NCI-H2171 (cell line): Measurements from ENCODE around the gene ARFGAP1.
A peak's percentile ranks its signal among the peaks of the same experiment; 100 is the strongest.

Experiments used
- DNase-seq: peaks from one replicate; lab custom pipeline; 2025; lab: John Stamatoyannopoulos, UW

Gene ARFGAP1

DNA sequence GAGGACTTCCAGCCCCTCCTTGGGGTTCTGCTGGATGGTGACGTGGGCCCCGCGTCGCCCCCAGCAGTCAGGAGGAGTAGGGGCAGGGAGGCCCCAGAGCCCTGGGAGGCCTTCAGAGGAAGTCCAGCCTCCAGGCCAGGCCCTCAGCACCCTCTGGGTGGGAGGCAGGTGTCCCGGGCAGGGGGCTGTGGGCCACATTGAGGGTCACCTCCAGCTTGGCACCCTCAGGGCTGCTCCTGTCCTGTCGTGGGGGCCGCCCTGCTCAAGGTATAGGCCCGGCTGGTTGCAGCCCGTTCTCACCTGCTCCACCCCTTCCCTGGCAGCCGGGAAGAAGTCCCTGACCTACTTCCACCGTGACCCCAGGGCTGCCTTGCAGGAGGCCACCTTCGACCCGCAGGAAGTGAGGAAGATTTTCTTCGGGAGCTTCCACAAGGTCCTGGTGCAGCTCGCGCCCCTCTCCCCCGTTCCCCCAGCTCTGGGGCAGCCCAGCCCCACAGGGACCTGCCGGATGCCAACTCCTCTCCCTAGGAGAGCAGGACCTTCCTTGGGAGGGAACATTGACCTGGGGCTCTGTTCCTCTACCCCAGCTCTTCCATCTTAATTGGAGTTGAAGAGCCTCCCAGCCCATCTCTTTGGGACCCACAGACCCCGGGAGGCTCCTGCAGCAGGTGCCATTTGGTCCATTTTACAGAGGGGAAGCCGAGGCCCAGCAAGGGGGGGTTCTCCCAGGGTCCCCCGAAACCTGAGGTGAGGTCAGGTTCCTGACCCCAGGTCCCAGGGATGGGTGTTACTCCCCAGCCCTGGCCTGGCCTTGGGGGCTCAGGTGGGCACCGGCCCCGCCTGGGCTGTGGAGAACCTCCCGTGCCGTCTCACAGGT lies 46.8 kb downstream of the ARFGAP1 start:
- DNase-seq = no peak

DNA sequence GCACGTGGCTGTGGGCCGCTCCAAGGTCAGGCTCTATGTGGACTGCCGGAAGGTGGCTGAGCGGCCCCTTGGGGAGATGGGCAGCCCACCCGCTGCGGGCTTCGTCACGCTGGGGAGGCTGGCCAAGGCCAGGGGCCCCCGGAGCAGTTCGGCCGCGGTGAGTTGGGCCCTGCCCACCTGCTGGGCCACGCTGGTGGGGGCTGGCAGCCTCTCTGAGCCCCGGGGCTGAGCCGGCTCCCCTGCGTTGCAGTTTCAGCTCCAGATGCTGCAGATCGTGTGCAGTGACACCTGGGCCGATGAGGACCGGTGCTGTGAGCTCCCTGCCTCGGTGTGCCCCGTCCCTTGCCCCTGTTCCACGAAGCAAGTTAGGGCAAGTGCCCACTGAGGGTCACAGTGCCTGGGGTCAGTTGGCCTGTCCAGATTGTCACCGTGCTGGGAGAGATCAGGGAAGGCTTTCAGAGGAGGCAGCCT lies 47.5 kb downstream of the ARFGAP1 start:
- DNase-seq = no peak

DNA sequence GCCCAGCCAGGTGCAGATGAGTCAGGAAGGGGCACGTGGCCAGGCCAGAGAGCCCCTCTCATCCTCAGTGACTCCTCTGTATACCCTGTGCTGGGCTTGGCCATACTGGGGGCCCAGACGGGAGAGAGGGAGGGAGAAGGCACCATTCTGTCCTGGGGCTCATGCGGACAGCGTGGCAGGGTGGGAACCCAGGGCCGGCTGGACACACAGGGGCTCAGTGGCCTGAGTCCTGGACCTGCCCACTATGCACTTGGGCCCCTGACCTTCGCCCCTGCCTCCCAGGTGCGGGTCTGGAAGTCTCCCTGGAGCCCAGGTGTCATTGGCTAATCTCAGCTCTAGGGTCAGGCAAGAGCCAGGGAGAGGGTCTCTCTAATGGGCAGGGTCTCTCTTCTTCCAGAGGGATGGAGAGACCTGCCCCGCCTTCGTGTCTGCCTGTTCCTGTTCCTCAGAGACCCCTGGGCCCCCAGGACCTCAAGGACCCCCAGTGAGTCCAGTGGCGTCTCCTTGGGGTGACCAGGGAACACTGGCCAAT lies 48.1 kb downstream of the ARFGAP1 start:
- DNase-seq = no peak

DNA sequence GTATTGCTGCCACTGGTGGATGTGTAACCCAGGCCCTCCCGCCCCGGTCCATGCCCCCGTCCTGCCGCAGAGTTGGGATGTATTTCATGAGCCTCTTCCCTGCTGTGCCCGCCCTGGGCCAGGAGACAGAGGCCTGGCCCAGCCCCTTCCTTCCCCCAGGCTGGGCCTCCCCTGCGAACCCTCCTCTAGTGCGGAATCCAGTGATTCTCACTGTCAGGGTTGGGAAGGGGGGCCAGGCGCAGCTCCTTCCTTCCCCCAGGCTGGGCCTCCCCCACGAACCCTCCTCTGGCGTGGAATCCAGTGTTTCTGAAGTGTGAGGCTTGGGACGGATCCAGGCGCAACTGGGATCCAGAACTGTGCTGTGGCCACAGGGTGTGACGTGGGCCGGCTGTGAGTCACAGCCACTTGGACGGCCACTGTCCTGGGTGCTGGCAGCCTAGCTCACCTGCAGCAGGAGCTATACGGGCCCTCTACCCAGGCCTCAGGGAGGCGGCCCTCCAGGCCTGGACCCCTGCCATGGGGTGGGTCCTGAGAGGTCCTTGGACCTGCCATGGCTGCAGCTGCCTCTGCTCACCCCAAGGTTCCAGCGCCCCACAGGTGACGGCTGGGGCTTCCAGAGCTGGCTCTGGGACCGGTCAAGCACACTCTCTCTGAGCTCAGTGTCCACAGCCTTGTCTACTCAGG lies 48.7 kb downstream of the ARFGAP1 start:
- no peak for DNase-seq

DNA sequence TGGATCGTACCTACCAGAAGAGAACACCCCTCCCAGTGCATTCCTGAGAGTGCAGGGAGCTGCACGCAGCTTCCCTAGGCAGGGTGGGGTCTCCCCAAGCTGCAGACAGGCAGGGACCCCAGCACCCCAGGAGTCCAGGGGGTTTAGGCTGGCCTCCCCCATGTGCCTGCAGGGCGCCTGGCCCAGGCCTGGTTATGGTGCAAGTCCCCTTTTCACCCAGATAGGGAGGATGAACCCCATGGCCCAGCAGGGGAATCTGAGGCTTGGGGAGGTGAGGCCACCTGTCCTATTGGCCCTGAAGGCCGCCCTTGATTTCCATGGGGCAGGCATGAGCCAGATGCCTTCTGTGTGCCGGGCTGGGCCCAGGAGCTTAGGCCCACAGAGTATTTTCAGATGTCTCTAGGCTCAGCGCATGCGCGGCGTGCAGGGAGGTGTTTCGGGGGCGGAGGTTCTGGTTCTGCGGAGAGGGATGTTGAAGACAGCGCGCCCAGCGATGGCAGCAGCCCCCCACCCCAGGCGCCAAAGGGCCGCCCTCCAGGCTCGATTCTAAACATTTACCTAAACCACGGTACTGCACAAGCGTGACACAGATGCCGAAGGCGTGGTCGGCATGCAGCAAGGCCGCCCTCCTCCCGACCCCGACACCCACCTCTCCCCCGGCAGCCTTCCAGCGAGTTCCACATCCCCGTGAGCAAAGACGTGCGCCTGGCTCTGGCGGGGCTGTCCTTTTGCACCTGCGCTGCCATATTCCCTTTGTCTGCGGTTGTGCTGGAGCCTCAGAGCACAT lies 49.7 kb downstream of the ARFGAP1 start:
- no peak for DNase-seq

DNA sequence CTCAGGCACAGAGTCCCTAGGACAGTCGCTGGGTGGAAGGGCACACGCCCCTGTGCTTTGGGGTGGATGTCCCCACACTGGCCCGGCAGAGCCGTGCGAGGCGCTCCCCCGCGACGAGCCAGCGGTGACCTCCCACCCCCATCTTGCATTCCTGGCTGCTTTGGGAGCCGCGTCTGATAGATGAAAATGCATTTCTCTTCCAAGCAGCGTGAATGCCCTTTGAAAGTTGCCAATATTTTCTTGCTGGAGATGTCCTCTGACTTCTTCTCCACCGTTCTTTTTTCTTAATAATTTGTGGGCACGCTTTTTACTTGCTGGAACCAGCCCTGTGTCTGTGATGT lies 50.3 kb downstream of the ARFGAP1 start:
- DNase-seq = no peak

DNA sequence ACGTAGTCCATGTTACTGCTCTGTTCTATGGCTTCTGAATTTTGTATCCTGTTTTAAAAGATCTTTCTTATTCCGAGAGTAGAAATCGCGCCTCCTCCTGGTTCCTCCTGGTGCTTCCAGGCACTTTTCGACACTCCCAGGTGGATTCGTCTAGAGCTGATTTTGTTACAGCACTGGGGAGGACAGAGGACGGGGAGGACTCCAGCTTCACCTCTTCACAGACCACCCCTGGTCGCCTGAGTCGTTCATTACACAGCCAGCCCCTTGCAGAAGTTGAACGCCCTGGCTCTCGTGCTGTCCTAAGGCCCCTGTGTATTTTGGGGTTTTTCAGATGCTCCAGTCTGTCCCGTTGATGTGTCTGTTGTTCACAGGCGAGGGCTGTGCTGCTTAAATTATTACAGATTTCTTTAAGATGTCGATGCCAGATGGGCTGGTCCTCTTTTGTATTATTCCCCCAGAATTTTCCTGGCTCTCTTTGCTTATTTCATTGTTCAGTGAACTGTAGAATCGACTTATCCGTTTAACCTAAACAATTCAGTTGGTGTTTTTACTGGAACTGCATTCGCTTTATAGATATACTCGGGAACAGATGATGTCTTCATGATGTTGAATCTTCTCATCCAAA lies 50.9 kb downstream of the ARFGAP1 start:
- DNase-seq = no peak

DNA sequence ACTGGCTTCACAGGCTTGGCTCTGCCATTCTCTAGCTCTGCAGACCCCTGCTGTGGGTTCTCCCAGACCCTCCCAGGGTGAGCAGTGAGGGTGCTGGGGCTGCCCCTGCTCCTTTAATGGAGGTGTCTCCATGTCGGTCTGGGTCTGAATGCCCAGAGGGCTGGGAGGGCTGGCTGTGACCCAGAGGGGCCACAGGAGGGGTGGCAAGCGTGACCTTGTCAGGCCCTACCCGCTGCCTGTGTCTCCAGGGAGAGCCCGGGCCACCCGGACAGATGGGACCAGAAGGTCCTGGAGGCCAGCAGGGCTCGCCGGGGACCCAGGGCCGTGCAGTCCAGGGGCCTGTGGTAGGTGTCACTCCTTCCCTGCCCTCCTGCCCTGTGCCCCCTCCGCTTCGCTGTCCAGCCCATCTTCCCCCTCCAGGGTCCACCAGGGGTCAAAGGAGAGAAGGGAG lies 52.4 kb downstream of the ARFGAP1 start:
- no peak for DNase-seq

DNA sequence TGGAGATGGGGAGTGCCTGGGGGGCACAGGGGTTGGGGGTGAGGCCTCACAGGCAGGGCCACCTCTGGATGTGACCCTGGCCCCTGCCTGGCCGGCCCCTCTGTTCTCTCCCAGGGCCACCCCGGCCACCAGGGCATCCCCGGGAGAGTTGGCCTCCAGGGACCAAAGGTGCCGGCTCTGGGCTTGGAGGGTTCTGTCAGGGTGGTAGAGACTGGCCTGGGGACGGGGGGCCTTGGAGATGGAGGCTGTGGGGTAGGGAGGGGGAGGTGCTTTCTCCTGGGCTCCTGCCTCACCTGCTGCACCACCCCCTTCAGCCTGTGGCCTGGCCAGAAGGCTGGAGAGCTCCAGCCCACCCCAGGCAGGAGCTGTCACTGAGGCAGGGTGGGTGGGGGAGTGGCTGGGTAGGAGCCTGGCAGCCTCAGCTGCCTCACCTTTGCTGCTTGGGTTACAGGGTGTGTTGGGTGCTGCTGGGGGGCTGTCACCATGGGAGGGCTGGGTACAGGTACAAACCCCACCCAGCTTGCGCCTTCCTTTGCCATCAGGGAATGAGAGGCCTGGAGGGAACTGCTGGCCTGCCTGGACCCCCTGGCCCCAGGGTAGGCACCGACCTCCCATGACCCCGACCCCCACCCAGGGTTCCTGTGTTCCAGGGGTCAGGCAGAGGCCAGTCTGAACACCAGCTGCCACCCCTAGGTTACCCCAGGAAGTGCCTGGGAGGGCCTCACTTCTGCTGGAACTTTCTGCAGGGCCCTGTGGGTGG lies 53.1 kb downstream of the ARFGAP1 start:
- no peak for DNase-seq

DNA sequence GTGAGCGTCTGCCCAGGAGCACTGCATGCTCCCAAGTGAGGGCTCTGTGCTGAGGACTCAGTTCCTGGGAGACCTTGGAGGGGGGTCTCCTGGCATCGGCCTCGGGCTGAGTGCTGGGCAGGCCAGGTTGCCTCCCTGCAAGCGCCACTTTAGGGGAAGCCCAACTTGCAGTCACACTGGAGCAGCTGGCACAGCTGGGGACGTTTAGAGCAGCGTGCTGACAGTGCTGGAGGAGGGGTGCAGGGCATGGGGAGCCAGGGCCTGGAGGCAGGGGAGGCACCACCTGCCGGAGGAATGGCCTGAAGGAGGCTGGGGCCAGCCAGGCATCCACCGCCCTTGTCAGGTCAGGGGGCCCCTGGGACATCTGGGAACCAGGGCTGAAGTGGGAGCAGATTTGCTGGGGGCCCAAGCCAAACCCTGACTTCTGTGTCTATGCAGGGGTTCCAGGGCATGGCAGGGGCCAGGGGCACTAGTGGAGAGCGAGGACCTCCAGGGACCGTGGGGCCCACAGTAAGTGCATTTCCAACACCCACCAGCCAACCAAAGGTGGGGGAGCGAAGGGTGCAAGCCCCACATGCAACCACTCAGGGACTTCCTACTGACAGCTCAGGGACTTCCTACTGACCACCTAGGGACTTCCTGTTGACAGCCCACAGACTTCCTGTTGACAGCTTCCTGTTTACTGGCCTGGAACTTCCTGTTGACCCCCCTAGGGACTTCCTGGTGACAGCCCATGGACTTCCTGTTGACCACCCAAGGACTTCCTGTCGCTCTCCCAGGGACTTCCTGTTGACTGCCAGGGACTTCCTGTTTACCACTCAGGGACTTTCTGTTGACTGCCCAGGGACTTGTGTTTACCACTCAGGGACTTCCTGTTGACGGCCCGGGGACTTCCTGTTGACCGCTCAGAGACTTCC lies 54.0 kb downstream of the ARFGAP1 start:
- no peak for DNase-seq

DNA sequence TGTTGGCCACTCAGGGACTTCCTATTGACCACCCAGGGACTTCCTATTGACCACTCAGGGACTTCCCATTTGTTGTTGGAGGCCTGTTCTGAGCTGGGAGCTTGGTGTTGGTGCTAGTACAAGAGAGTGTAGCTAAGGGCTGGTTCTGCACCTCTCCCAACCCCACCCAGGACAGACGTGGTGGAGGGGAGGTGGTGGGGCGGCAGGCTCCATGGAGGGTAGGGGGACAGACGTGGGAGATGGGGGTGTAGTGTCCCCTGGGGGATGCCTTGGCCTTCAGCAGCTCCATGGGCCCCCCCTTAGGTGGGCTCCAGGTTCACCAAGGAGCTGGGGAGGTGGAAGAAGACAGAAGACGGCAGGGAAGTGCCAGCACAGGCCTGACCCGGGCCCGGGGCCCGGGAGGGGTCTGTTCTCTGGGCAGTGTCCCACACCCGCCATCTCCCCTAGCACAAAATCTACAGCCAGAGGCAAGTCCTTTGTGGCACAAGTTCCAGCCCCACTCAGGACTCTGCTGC lies 54.7 kb downstream of the ARFGAP1 start:
- DNase-seq = no peak

DNA sequence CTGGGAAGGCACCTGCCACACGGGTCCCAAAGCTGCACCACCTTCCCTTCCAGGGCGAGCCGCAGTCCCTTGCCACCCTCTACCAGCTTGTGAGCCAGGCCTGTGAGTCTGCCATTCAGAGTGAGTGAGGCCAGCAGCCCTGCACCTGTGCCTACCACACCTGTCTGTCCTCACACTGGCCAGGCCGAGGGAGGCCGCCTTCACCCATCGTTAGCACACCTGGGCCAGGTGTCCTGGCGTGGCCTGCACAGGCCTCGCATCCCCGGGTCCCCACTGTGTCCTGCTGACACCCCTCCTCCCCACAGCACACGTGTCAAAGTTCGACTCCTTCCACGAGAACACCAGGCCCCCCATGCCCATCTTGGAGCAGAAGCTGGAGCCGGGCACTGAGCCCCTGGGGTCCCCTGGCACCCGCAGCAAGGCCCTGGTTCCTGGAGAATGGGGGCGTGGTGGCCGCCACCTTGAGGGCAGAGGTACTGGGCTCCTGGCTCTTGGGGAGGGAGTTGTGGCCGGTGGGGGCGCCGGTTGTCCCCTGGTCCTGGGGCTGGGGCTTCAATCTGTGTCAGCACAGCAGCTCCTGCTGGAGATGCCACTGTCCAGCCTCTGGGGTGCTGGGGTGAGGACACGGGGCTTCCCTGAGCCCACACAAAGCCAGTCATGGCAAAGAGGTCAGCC lies 55.5 kb downstream of the ARFGAP1 start:
- DNase-seq = no peak

DNA sequence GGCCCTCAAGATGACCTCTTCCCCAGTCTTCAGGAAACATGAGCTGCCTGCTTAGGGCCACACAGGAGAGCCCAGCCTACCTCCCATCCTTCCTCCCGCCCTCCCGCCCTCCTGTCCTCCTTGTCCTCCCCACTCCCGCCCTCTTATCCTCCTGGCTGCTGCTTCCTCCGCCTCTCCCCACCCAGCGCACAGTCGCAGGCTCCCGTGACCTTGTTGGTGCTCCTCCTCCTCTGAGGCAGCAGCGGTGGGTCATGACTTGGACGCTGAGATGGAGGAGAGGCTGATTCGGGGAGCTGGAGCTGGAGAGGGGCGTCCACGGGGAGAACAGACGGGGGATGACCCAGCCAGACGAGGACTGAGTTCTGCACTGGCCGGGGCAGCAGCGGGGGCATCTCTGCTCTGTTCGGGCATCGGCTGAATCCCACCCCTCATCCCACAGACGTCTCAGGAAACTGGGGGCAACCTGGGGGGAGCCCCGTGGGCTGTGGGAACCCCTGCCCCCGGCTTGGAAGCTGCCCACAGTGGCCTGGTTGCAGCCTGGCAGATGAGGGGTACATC lies 56.2 kb downstream of the ARFGAP1 start:
- DNase-seq = no peak

DNA sequence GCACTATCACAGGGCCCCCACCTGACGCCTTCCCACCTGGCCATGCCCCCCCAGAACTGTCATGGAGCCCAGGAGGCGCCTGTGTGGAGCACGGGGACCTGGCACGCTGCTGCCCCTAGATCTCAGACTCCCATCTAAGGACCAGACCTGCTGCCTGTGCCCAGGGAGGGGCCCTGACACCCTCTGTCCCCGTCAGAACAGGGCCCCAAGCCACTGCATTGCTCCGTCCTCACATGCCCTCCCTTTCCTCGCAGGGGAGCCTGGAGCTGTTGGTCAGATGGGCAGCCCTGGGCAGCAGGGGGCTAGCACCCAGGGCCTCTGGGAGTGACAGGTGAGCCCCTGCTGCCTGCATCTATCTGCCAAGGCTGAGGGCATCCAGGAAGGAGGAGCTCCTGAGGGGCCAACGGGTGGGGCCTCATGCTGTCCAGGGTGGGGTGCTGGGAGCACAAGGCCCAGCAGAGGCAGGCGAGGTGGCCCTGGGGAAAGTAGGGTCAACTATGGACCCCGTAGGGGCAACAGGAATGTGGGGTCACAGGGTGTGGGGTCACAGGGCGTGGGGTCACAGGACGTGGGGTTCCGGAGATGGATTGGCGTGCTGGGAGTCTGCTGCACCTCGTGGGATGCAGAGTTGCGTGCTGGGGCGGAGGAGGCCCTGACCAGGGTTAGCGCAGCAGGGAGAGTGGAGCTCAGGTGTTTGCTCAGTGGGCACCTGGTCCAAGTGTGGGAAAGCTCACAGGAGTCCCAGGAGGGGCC lies 56.9 kb downstream of the ARFGAP1 start:
- DNase-seq = no peak

DNA sequence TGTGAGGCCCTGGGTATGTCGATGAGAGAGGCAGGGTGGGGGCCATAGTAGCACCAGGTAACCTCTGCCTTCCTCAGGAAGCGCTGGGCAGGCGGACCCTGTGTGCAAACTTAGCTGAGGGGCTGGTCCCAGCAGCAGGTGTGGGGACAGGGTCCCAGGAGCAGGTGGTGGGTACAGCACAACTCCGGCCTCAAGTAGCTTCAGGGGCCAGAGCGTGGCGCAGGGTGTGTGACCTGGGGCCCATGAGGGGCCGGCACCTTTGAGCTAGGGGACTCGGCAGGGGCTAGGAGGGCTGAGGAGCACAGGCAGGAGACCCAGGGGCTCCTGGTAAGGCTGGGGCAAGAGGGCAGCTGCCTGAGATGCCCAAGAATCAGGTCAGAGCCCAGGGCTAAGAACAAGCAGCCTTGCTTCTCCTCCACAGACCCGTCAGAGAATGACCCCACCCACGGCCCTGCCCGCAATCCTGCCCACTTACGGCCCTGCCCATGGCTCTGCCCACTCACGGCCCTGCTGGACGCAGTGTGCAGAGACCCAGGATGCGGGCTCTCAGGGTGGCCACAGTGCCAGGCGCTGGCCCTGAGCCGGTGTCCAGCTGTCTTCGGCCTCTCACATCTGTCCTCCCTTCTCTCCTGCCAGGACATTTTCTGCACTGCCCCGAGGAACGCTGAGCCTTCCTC lies 57.6 kb downstream of the ARFGAP1 start:
- DNase-seq = no peak

DNA sequence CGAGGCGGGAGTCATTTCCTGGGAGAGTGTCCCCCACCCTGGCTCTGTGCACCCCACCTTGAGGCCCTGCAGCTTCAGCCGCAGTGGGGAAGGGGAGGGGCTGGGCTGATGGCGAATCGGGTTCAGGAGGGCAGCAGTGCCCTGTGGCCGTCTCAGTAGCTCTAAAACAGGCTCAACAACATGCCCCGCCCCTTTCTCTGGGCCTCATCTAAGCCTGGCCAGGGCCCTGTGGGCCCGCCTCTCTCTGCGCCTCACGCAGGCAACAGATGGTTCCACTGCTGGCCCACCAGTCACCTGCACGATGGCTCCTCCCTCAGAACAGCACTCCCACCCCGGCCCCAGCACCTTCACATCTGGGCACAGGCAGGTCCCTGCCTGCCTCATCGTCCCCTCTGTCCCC lies 58.3 kb downstream of the ARFGAP1 start:
- DNase-seq = peak; percentile 75

DNA sequence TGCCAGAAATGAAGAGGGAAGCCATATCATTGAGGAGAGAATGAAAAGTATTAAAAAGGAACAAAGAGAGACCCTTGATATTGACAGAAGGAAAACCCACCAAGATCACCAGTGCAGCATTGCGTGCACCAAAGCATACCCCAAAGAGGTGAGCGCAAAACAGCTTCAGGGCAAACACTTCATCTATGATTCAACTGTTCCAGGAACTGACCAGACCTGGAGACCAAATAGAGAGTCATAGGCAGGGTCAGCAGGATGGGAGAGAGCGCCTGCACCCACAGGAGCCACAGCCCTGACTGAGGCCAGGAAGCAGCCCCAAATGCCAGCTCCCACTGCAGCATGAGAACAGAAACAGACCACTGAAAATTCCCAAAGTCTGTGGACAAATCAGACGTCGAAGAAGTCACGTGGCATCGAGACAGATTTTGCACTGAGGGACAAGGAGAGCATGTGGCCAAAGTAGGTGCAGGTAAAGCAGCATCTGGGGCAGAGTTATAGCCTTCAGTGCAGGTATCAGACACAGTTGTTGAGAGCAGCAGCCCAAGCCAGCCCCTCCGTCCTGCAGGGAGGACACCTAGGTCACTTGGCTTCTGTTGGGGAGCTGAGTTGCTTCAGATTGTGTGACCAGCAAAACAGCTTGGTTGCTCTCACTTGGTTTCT lies 59.3 kb downstream of the ARFGAP1 start:
- no peak for DNase-seq
